D341Med (cell line): ENCODE measurements around the gene SNX3.

ENCODE experiments used
- DNase-seq: peaks from one replicate; pipeline ENCODE4 v3.0.0; 2012; ENCODE audit warnings: low spot score

The SNX3 gene

GRCh38 chr6:108203189-108204112, 57.4 kb downstream of the SNX3 start:
- no peak for DNase-seq

GRCh38 chr6:108200631-108201030, 60.2 kb downstream of the SNX3 start:
- no peak for DNase-seq

- DNase-seq = no peak
Measured at GRCh38 chr6:108200186-108200585, 60.7 kb downstream of the SNX3 start.

GRCh38 chr6:108198761-108199498, 61.9 kb downstream of the SNX3 start:
- no peak for DNase-seq

- DNase-seq = no peak
Measured at GRCh38 chr6:108195209-108195608, 65.6 kb downstream of the SNX3 start.

- no peak for DNase-seq
Measured at GRCh38 chr6:108194503-108194902, 66.3 kb downstream of the SNX3 start.

GRCh38 chr6:108193835-108194234, 67.0 kb downstream of the SNX3 start:
- no peak for DNase-seq

GRCh38 chr6:108193131-108193530, 67.7 kb downstream of the SNX3 start:
- DNase-seq = no peak

GRCh38 chr6:108187519-108187918, 73.3 kb downstream of the SNX3 start:
- no peak for DNase-seq

- no peak for DNase-seq
Measured at GRCh38 chr6:108186226-108186625, 74.6 kb downstream of the SNX3 start.

- DNase-seq = no peak
Measured at GRCh38 chr6:108180776-108181175, 80.1 kb downstream of the SNX3 start.

- no peak for DNase-seq
Measured at GRCh38 chr6:108180266-108180665, 80.6 kb downstream of the SNX3 start.

GRCh38 chr6:108179741-108180140, 81.1 kb downstream of the SNX3 start:
- no peak for DNase-seq

- DNase-seq = no peak
Measured at GRCh38 chr6:108176281-108177089, 84.4 kb downstream of the SNX3 start.

- DNase-seq = no peak
Measured at GRCh38 chr6:108175592-108176279, 85.1 kb downstream of the SNX3 start.

GRCh38 chr6:108175176-108175591, 85.7 kb downstream of the SNX3 start:
- no peak for DNase-seq

GRCh38 chr6:108174371-108175175, 86.3 kb downstream of the SNX3 start:
- DNase-seq = no peak

GRCh38 chr6:108171918-108172516, 88.8 kb downstream of the SNX3 start:
- no peak for DNase-seq

- DNase-seq = no peak
Measured at GRCh38 chr6:108171291-108171917, 89.4 kb downstream of the SNX3 start.
